K562 (cell line): Measurements from ENCODE around the gene CLIC1. TPM values are rescaled to one million over a fixed set of nuclear protein-coding genes. Genes with fewer than 3 reads are reported as not detected.

ENCODE experiments used
- CEBPZ ChIP-seq: fragments of 150-350 bp; IDR thresholded peaks from 2 replicates; pipeline ENCODE4 v1.6.1; 2014; ENCODE audit warnings: low read depth, mild to moderate bottlenecking, low read length, borderline replicate concordance
- CHCHD3 ChIP-seq: fragments of 250-450 bp; sonication (Bioruptor Pico); IDR thresholded peaks from 2 replicates; pipeline ENCODE4 v2.1.2; 2022; ENCODE audit warnings: mild to moderate bottlenecking
- ELF4 ChIP-seq: fragments of 450-650 bp; formaldehyde crosslinking; IDR thresholded peaks from 2 replicates; pipeline ENCODE4 v1.4.0; 2022; ENCODE audit warnings: missing genetic modification characterization
- FOXK1 ChIP-seq: sonication (generic); formaldehyde crosslinking; IDR thresholded peaks from 2 replicates; pipeline ENCODE4 v1.8.0; 2022; ENCODE audit warnings: missing genetic modification reagents, mild to moderate bottlenecking, borderline replicate concordance
- HMG20B ChIP-seq: fragments of 250-450 bp; sonication (Bioruptor Pico); IDR thresholded peaks from 2 replicates; pipeline ENCODE4 v1.5.0; 2021; ENCODE audit warnings: mild to moderate bottlenecking
- NFE2L1 ChIP-seq: fragments of 450-650 bp; IDR thresholded peaks from 2 replicates; pipeline ENCODE4 v1.6.1; 2016; ENCODE audit warnings: missing genetic modification characterization, low read depth, mild to moderate bottlenecking, missing compliant biosample characterization, moderate library complexity, borderline replicate concordance
- PHTF2 ChIP-seq: fragments of 250-450 bp; sonication (Bioruptor Pico); IDR thresholded peaks from 2 replicates; pipeline ENCODE4 v1.5.0; 2021; ENCODE audit warnings: mild to moderate bottlenecking
- RBM25 ChIP-seq: fragments of 200-400 bp; formaldehyde crosslinking; IDR thresholded peaks from 2 replicates; pipeline ENCODE4 v1.6.1; 2018; ENCODE audit warnings: low read length, low read depth, moderate library complexity; ENCODE audit not compliant: severe bottlenecking
- RUNX1 ChIP-seq: sonication (generic); IDR thresholded peaks from 2 replicates; pipeline ENCODE4 v1.6.1; 2016; ENCODE audit warnings: antibody characterized with exemption, low read depth
- SPI1 ChIP-seq: IDR thresholded peaks from 2 replicates; pipeline ENCODE4 v1.6.1; 2011; ENCODE audit warnings: low read depth, low read length, control low read depth, borderline replicate concordance
- SRSF3 ChIP-seq: fragments of 200-400 bp; formaldehyde crosslinking; IDR thresholded peaks from 2 replicates; pipeline ENCODE4 v1.6.1; 2016; ENCODE audit warnings: mild to moderate bottlenecking, low read length, moderate library complexity; ENCODE audit not compliant: insufficient read depth
- ZNF121 ChIP-seq: sonication (generic); formaldehyde crosslinking; conservative IDR thresholded peaks from 2 replicates; pipeline ENCODE4 v1.8.0; 2022; ENCODE audit warnings: missing genetic modification reagents
- ZNF184 ChIP-seq: sonication (generic); formaldehyde crosslinking; IDR thresholded peaks from 2 replicates; pipeline ENCODE4 v1.5.0; 2020; ENCODE audit warnings: missing genetic modification reagents
- ZNF398 ChIP-seq: fragments of 250-450 bp; sonication (Bioruptor Pico); IDR thresholded peaks from 2 replicates; pipeline ENCODE4 v1.8.0; 2021; ENCODE audit warnings: moderate library complexity, mild to moderate bottlenecking, inconsistent platforms
- ZNF609 ChIP-seq: sonication (generic); formaldehyde crosslinking; IDR thresholded peaks from 2 replicates; pipeline ENCODE4 v1.8.1; 2023; ENCODE audit warnings: missing genetic modification reagents, mild to moderate bottlenecking, borderline replicate concordance
- ZNF740 ChIP-seq, 3 experiments: fragments of 200-800 bp in 1 of 3; sonication (Bioruptor generic) in 1 of 3; sonication (generic) in 1 of 3; formaldehyde crosslinking in 1 of 3; IDR thresholded peaks; 2 replicates each; pipeline versions ENCODE4 v1.6.1 to v1.8.0; 2016 to 2022; ENCODE audit warnings: mild to moderate bottlenecking in 2 of 3, missing compliant biosample characterization in 2 of 3, missing genetic modification characterization in 2 of 3, missing genetic modification reagents in 1 of 3
- polyA plus RNA-seq, 8 experiments: library from polyadenylated mRNA; depleted of rRNA in 4 of 8; stranded (reverse) in 5 of 8; unstranded in 3 of 8; fragments of >200 nt; fragmentation: Nextera tagmentation in 2 of 8; fragmentation: Illumina TruSeq in 1 of 8; extraction: Ambion mirVana in 2 of 8; extraction: Trizol in 1 of 8; gene quantifications; 2 replicates each; pipeline versions ENCODE4 v1.2.1 to v1.2.3, GENCODE V29; 2011 to 2014; ENCODE audit warnings: inconsistent platforms in 1 of 8, missing spikeins in 1 of 8
- total RNA-seq, 7 experiments: library from RNA; depleted of rRNA in 6 of 7; stranded (reverse); fragments of >200 nt in 6 of 7; fragmentation: Illumina TruSeq in 2 of 7; extraction: Trizol in 2 of 7; gene quantifications; 2 replicates each; pipeline versions ENCODE4 v1.2.1 to v1.2.3, GENCODE V29; 2011 to 2021; ENCODE audit warnings: low replicate concordance in 1 of 7

CLIC1 gene
- total and polyA plus RNA-seq, 9 of the 15 experiments (the other 6 are each of a cell fraction or from before 2014, with no cell fraction given), result 1,267 to 2,419 (median 1,808) TPM

GRCh38 chr6:31736768-31737314 lies 511 bp upstream of the CLIC1 start (continued):
- TF ChIP-seq PHTF2 (CRISPR knock-in tag), result no peak
- peak; percentile 44; the same call in 1 of the 2 replicates for TF ChIP-seq SPI1
- no peak; the same call in 1 of the 2 replicates for TF ChIP-seq HMG20B (CRISPR knock-in tag)
- TF ChIP-seq CHCHD3 (CRISPR knock-in tag), result no peak
- no peak for TF ChIP-seq ZNF398 (CRISPR knock-in tag)
- no peak for TF ChIP-seq ZNF121 (CRISPR knock-in tag)
- no peak for TF ChIP-seq ZNF609 (CRISPR knock-in tag)
- TF ChIP-seq ZNF184 (CRISPR knock-in tag), result no peak
- no peak for TF ChIP-seq RUNX1
- no peak for TF ChIP-seq CEBPZ
- peak; percentile 6; the same call in 1 of the 2 replicates for TF ChIP-seq FOXK1 (CRISPR knock-in tag)
- no peak for TF ChIP-seq NFE2L1 (tag)
- no peak for TF ChIP-seq SRSF3
- no peak for TF ChIP-seq ZNF740 (CRISPR knock-in tag; IDR thresholded peaks at IDR 0.05)
- TF ChIP-seq ZNF740 (tag; IDR thresholded peaks at IDR 0.05), result peak in 1 of 2 experiments; percentile 83; a peak in 1 of 4 replicates
- TF ChIP-seq ELF4 (CRISPR knock-in tag), result no peak
- no peak for TF ChIP-seq RBM25
